ENCODE measurements around the gene DISC1.

The DISC1 gene

DNA sequence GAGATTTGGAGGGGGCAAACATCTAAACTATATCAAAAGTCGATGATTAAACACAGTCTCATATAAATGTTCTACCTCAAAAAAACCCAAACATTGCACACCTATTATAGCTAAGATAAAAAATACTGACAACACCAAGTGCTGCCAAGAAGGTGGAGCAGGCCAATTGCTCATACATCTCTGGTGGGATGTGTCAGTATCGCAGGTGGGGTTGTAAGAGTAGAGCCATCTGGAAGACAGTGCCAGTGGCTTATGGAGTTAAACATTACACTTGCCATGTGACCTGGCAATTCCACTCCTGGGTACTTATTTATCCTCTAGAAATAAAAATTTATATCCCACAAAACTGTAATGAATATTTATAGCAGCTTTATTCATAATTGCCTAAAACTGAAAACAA lies 213.4 kb downstream of the DISC1 start:
- FAIRE-seq (no peak), DNase-seq (ENCODE audit: insufficient read length, low spot score) (no peak)

DNA sequence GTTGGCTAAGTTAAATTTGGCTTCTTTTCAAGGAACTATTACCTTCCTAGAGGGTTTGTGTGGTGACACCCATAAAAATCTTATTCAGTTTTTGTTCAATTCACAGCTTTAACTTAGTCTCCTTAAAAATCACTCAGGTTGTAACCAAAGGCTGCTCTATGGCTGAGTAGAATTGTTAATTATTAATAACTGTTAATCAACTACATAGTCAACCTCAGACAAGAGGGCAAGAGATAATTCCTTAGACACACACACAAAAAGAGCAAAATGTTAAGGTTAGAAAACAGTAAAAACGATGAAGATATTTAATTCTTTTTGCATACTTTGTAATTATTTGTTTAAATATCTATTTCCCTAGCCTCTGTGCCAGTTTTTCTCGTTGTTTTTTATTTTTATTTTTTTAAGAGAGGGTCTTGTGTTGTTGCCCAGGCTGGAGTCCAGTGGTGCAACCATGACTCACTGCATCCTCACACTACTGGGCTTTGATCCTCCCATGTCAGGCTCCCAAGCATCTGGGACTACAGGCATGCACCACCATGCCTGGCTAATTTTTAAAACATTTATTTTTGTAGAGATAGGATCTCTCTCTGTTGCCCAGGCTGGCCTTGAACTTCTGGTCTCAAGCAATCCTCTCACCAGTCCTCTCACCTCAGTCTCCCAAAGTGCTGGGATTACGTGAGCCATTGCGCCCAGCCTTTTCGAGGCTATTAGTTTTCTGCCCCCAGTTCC lies 215.2 kb downstream of the DISC1 start:
- FAIRE-seq = no peak
- DNase-seq (ENCODE audit: insufficient read length, low spot score) = no peak

GRCh38 chr1:231842441-231842840 lies 215.9 kb downstream of the DISC1 start:
- no peak for FAIRE-seq
- no peak for DNase-seq (ENCODE audit: insufficient read length, low spot score)

DNA sequence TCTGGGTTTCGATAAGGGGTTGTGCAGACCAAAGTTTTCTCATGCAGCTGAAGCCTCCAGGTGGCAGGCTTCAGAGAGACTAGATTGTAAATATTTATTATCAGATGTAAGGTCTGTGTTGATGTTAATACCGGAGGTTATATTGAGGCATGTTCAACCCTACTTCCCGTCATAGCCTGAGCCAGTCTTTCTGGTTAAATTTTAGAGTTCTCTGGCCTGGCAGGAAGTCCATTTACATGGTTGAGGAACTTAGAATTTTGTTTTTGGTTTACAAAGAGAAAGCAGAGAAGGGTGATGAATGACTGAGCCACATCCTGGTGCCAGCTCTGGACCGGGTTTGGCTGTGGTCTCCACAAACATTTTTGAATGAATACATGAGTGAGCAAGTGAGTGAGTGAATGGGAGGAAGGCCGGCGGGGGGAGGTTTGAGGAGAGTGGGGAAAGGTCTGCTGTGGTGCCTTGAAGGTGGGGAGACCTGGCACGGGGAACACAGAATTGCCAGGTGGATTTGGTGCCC lies 218.5 kb downstream of the DISC1 start:
- FAIRE-seq (no peak), DNase-seq (ENCODE audit: insufficient read length, low spot score) (no peak)

GRCh38 chr1:231847612-231848397 lies 221.2 kb downstream of the DISC1 start:
- no peak for DNase-seq (ENCODE audit: insufficient read length, low spot score)
- no peak for FAIRE-seq

- DNase-seq (ENCODE audit: insufficient read length, low spot score) (no peak), FAIRE-seq (no peak)
Measured at GRCh38 chr1:231849981-231850380, 223.4 kb downstream of the DISC1 start.

- FAIRE-seq = no peak
Measured at GRCh38 chr1:231850786-231851185, 224.2 kb downstream of the DISC1 start.

GRCh38 chr1:231853588-231854207 lies 227.1 kb downstream of the DISC1 start:
- no peak for DNase-seq (ENCODE audit: insufficient read length, low spot score)

More at GRCh38 chr1:231850786-231851185, 224.2 kb downstream of the DISC1 start:
- no peak for DNase-seq (ENCODE audit: insufficient read length, low spot score)

DNA sequence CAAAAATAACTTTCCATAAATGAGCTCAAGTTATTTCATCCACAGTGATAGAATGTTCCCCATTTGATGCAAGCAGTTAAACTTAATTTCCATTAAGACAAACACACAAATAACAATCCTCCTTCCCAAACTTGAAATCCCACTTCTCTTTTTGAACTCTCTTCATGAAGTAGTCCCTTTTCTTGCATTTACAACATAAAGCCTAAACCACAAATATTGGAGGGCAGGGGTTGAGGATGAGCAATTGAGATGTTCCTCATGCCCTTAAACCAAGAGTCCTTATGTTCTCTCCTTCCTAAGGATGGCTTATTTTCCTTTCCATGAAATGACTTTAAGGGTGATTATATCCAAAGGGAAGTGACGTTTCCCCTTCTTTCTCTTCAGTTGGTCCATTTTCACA lies 228.8 kb downstream of the DISC1 start:
- DNase-seq (ENCODE audit: insufficient read length, low spot score) (no peak), FAIRE-seq (no peak)

More at GRCh38 chr1:231853588-231854207, 227.1 kb downstream of the DISC1 start:
- FAIRE-seq = no peak

DNA sequence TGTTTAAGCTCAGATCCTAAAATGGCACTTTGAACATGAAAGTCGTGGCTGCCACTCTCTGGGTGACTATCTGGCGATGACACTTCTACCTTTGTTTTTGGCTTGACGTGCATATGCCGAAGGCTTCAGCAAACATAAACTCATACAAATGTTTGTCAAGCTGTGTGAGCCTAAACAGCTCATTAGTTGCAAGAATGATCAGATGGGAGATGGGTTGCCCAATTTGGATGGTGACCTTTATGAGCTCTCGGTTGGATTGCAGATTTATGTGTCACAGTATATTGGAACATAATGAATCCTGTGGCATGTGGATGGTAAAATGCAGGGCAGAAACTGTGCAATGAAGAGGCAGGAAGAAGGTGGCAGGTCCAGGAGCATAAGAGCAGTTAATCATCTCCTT lies 229.3 kb downstream of the DISC1 start:
- FAIRE-seq = no peak
- DNase-seq (ENCODE audit: insufficient read length, low spot score) = no peak

GRCh38 chr1:231856426-231856825 lies 229.8 kb downstream of the DISC1 start:
- no peak for DNase-seq (ENCODE audit: insufficient read length, low spot score)
- no peak for FAIRE-seq

GRCh38 chr1:231856894-231857293 lies 230.3 kb downstream of the DISC1 start:
- FAIRE-seq (no peak), DNase-seq (ENCODE audit: insufficient read length, low spot score) (no peak)

- FAIRE-seq (no peak), DNase-seq (ENCODE audit: insufficient read length, low spot score) (no peak)
Measured at GRCh38 chr1:231857609-231858135, 231.1 kb downstream of the DISC1 start.

DNA sequence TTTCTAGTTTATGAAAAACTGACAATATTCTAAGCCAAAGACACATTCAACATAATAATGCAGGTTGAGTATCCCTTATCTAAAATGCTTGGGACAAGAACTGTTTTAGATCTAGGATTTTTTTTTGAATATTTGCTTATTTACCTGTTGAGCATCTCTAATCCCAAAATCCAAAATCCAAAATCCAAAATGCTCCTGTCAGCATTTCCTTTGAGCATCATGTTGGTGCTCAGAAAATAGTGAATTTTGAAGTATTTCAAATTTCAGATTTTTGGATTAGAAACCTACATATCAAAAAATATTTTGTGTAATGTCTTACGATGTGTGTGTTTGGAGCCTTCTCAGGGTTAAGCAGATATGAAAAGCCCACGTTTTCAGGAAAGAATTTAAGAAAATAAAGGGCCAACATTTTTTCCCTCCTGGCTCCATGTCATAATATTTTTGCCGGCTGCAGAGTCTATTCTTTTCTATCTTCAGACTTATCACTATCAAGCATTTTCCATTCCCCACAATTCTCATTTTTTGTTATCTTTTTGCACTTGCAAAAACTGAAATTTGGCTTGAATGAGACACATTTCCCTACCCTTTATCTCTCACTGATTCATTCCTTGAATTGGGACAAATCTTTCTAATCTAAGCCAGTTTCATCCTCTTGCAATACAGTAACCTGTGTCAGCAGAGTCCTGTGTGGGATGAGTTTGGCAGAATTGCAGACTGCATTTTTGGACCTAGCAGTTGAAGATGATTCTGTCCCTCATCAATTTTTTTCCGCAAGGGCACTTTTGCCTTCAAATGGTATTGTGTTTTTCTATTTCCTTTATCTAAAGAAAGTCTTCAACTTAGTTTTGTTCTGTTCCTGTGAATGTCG lies 233.9 kb downstream of the DISC1 start:
- FAIRE-seq (no peak), DNase-seq (ENCODE audit: insufficient read length, low spot score) (no peak)

- DNase-seq (ENCODE audit: insufficient read length, low spot score) (no peak), FAIRE-seq (no peak)
Measured at GRCh38 chr1:231861541-231862481, 235.2 kb downstream of the DISC1 start.

DNA sequence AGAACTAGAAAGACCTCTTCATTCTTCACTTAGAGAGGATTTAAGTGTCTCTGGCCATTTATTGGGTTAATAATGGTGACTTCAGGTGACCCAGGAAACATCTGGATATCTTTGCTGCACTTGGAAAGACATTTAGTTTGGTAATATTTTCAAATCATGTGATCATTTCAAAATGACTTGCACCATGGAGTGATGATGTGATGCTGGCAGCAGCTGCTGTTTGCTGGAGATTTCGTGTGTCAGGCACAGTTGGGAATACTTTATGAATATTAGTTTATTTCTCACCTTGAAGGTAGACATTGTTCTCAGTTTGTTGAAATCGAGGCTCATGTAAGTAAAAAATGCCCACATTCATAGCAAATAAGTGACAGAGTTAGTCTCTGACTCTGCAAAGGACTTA lies 236.0 kb downstream of the DISC1 start:
- DNase-seq (ENCODE audit: insufficient read length, low spot score) (no peak), FAIRE-seq (no peak)

- no peak for DNase-seq (ENCODE audit: insufficient read length, low spot score)
- FAIRE-seq = no peak
Measured at GRCh38 chr1:231865331-231865730, 238.7 kb downstream of the DISC1 start.

GRCh38 chr1:231866392-231867331 lies 240.1 kb downstream of the DISC1 start:
- peak; percentile 71 for DNase-seq (ENCODE audit: insufficient read length, low spot score)
- FAIRE-seq = no peak

All from HTR-8/SVneo (cell line).